NB4 (cell line): Measurements from ENCODE around the gene SEPTIN8.

Source experiments
- POLR2A ChIP-seq: IDR thresholded peaks from 2 replicates; pipeline ENCODE4 v1.6.1; 2011; ENCODE audit warnings: mild to moderate bottlenecking; ENCODE audit not compliant: insufficient read length; ENCODE audit errors: extremely low read depth
- TF ChIP-seq, protein P1 (sequence below): IDR thresholded peaks from one replicate; pipeline ENCODE4 v1.5.1; 2012; ENCODE audit warnings: low read depth, low read length

DNA sequence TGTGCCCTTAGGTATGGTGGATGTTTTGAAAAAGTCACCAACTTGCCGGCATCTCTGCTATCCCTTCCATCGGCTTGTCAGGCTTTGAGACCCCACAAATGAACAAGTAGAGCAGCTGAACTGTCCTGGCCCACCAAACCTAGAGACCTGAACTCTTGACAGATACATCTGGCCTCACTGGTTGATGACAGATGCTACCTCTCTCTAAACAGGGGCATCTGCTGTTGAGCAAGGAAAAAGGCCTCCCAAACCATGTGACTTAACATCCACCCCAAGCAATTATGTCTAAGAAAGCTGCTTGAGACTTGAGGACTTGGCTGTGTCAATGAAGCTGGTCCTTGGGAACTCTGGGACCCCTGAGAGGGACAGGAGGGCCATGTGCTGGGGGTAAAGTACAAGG lies 27.5 kb downstream of the SEPTIN8 start:
- TF ChIP-seq, protein P1, sequence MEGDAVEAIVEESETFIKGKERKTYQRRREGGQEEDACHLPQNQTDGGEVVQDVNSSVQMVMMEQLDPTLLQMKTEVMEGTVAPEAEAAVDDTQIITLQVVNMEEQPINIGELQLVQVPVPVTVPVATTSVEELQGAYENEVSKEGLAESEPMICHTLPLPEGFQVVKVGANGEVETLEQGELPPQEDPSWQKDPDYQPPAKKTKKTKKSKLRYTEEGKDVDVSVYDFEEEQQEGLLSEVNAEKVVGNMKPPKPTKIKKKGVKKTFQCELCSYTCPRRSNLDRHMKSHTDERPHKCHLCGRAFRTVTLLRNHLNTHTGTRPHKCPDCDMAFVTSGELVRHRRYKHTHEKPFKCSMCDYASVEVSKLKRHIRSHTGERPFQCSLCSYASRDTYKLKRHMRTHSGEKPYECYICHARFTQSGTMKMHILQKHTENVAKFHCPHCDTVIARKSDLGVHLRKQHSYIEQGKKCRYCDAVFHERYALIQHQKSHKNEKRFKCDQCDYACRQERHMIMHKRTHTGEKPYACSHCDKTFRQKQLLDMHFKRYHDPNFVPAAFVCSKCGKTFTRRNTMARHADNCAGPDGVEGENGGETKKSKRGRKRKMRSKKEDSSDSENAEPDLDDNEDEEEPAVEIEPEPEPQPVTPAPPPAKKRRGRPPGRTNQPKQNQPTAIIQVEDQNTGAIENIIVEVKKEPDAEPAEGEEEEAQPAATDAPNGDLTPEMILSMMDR, result no peak
- no peak for TF ChIP-seq POLR2A
